ENCODE data around the gene GP5.

GP5 gene, protein sequence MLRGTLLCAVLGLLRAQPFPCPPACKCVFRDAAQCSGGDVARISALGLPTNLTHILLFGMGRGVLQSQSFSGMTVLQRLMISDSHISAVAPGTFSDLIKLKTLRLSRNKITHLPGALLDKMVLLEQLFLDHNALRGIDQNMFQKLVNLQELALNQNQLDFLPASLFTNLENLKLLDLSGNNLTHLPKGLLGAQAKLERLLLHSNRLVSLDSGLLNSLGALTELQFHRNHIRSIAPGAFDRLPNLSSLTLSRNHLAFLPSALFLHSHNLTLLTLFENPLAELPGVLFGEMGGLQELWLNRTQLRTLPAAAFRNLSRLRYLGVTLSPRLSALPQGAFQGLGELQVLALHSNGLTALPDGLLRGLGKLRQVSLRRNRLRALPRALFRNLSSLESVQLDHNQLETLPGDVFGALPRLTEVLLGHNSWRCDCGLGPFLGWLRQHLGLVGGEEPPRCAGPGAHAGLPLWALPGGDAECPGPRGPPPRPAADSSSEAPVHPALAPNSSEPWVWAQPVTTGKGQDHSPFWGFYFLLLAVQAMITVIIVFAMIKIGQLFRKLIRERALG

GRCh38 chr3:194399166-194399565, at the start of gene GP5:
GP5 (minus strand) TSS chr3:194399266; CDS start chr3:194398282, 984 bp downstream.
- no peak for DNase-seq (ENCODE audit: low read depth in 2 of 2)

DNA sequence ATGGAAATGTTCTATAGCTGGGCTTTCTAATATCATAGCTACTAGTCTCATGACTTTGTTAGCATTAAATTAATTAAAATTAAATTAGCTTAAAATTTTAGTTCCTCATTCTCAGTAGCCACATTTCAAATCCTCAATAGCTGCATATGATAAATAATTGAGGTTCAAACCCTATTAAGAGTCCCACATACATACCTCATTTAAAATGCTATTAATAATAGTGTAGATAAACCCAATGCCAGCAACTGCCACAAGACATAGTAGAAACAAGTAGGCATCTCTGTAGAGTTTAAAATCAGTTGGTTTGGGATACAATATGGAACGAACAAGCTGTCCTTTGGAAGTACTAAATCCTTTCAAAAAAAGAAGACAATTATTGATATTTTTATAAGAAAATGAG, 48.6 kb upstream of the GP5 start:
- no peak for DNase-seq (ENCODE audit: low read depth in 2 of 2)

DNA sequence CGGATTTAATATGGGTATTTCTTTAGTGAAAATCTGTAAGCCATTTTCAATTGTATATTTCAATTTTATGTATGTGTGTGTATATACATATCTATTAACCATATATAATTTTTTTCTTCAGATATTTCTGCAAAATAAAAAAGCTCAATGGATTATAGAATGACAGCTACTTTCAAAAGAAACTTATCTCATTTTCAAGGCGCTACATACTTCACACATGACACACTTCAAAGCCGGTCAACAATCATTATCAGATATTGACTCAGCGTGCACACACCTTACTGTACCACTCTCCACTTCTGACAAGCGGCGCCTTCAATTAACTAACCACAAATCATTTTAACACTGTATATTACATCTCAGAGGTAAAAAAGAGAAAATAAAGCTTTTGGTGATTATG, 48.1 kb upstream of the GP5 start:
- no peak for DNase-seq (ENCODE audit: low read depth in 2 of 2)

GRCh38 chr3:194446754-194447153, 47.7 kb upstream of the GP5 start:
- no peak for DNase-seq (ENCODE audit: low read depth in 2 of 2)

GRCh38 chr3:194446172-194446571, 47.1 kb upstream of the GP5 start:
- DNase-seq (ENCODE audit: low read depth in 2 of 2), result no peak

- no peak for DNase-seq (ENCODE audit: low read depth in 2 of 2)
These were observed 44.8 kb upstream of the GP5 start for GRCh38 chr3:194443901-194444300.

DNA sequence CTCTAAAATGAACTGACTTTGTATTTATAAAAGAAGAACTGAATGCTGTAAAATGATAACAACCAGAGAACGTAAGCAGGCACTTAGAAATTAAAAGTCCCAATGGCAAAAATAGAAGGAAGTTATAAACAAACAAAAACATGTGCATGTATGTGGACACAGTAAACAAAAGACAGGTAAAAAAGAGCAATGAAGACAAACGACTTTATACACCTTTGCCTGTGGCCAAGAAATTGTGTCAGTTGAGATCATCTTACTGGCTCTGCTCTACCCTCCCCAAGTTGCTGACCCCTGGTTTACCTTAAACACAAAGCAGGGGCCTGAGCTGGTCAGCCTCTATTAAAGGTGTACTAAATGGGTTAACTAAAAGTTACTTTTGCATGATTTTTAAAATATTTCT, 41.7 kb upstream of the GP5 start:
- no peak for DNase-seq (ENCODE audit: low read depth in 2 of 2)

- DNase-seq (ENCODE audit: low read depth in 2 of 2), result no peak
These were observed 41.0 kb upstream of the GP5 start for GRCh38 chr3:194439881-194440550.

- no peak for DNase-seq (ENCODE audit: low read depth in 2 of 2)
These were observed 35.4 kb upstream of the GP5 start for GRCh38 chr3:194434503-194434902.

DNA sequence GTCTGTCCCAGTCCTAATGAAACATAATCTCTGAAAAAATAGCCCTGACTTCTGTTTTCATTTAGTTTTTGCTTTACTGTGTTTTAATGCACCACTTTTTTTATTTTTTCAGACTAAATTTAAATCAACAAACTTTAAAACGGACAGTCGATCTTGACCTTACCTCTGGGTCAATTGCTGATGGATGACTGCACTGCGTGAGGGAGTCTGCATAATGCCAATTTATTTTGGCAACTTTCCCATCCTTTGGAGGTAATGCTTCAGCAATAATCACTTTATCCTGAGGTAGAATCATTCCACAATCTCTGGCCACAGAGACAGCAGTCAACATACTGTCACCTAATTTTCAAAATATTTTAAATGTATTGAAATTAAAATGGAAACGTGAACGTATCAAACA, 32.5 kb upstream of the GP5 start:
- DNase-seq (ENCODE audit: low read depth in 2 of 2), result no peak

- no peak for DNase-seq (ENCODE audit: low read depth in 2 of 2)
These were observed 26.3 kb upstream of the GP5 start for GRCh38 chr3:194425399-194425798.

DNA sequence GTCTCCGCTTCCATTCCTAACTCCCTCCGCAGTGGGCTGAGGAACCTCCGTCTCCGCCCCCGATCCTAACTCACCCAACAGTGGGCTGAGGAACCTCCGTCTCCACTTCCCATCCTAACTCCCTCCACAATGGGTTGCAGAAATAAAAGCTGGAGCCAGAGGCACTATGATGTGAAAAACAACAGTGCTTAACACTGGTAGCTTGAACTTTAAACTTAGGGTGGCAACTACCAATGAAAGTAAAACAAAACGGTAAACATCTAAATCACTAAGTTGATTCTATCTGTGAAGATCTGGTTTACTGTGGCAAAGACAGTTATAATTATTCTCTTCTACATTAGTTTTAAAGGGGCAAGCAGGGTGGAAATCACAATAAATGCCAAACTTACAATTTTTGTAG, 25.9 kb upstream of the GP5 start:
- DNase-seq (ENCODE audit: low read depth in 2 of 2), result no peak

GRCh38 chr3:194424373-194424772, 25.3 kb upstream of the GP5 start:
- DNase-seq (ENCODE audit: low read depth in 2 of 2), result no peak

- DNase-seq (ENCODE audit: low read depth in 2 of 2), result no peak
These were observed 24.3 kb upstream of the GP5 start for GRCh38 chr3:194423317-194423716.

DNA sequence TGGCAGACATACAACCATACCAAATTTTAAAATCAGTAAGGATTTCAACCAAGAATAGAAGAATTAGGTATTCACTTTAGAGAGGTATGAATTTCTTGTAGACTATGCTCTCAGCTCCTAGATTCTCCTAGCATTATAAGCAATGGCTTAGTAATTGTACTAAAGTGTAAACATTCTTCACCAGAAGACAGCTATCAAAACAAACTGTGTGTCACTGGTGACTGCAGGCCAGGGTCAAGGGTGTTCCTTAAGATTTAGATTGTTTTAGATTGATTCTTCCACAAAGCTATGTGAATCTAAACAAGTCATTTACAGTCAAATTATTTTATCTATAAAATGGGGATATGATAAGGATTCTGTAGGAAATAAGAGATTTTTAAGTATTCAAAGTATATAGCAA, 23.1 kb upstream of the GP5 start:
- DNase-seq (ENCODE audit: low read depth in 2 of 2), result no peak

DNA sequence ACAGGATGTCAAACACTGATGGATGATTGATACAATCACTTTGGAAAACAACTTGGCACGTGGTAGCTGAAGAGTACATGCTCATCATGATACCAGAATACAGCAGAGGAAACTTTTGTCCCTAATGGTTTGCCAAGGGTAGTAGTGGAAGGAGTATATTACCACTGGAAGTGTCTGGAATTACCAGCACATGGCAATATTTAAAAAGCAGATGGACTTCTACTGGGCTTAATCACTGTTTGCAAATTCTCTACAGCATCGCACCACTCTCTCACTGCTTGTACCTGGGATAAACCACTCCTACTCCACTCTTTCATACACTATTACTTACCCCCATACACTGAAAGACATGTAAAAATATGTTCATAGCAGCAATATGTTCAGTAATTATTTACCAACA, 19.6 kb upstream of the GP5 start:
- no peak for DNase-seq (ENCODE audit: low read depth in 2 of 2)

DNA sequence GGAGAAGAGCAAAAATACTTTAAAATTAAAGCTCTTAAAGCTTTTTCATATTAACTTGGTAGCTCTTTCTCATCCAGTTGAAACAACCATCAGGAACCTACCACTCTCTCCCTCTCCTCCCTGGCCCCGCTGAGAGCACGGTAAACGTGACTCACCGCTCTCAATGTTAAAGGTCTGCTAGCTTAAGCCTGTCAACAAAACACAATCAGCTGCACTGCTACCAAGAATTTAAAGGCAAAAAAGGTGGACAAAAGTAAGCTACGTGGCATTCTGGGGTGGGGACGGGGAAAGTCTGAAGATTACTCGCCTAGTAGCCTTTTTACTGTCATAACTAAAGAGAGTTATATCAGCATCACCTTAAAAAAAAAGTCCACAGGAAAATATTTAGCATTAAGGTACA, 8.4 kb upstream of the GP5 start:
- no peak for DNase-seq (ENCODE audit: low read depth in 2 of 2)

DNA sequence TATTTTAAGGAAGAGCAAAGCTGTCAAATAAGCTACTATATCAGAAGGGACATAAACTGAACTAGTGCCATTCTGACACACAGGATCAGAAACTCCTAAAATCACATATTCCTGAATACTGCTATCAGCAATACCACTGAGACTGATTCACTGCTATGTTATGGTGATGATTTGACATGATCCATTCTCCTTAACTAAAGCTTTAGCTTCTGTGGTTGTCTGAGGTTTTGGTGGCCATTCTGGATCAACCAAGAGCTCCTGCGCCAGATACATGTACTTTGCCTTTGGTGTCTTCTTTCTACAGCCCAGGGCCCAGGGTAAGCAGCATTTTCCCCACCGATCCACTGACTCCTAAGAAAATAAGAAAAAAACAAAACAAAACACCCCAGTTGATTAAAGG, 6.7 kb upstream of the GP5 start:
- no peak for DNase-seq (ENCODE audit: low read depth in 2 of 2)

GRCh38 chr3:194404365-194405140, 5.5 kb upstream of the GP5 start:
- DNase-seq (ENCODE audit: low read depth in 2 of 2), result peak in 1 of 2 donors; percentile 11

DNA sequence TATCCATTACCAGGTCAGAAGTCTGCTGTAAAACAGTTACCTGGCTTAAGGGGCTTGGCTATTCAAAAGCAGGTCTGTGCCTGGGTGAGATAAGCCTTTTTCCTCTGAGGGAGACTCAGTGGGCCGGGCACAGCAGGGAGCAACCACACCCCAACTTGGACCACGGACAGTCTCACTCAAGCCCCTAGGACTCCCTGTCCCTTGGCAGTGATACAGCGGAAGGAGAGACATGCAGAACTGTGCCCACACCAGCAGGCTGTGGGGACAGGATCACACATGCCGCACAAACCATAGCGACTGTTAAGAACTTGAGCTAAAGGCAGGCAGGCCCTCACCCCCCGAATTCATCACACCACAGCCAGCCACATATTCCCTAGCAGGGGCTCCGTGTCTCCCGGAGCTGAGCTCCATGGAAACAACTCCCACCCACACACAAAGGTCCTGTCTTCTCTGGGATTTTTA, 2.8 kb upstream of the GP5 start:
- no peak for DNase-seq (ENCODE audit: low read depth in 2 of 2)

- DNase-seq (ENCODE audit: low read depth in 2 of 2), result no peak
These were observed 2.3 kb upstream of the GP5 start for GRCh38 chr3:194401346-194401745.

DNA sequence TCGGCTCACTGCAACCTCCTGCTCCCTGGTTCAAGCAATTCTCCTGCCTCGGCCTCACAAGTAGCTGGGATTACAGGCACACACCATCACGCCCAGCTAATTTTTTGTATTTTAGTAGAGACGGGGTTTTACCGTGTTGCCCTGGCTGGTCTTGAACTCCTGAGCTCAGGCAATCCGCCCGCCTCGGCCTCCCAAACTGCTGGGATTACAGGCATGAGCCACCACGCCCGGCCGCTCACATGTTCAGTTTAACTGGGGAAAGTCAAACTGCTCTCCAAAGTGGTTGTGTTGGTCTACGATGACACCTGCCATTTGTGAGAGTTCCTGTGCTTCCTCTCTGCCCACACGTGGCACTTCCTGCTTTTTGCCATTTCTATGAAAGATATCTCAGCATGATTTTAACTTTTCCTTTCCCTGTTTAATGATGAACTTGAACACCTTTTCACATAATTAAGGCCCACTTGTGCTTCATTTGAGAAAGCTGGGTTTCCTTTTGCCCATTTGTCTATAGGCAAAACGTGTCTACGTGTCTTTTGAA, 877 bp upstream of the GP5 start:
- no peak for DNase-seq (ENCODE audit: low read depth in 2 of 2)
